Measurements from ENCODE around the gene DLG2. TPM values are rescaled to one million over a fixed set of nuclear protein-coding genes. Genes with fewer than 3 reads are reported as not detected.

Gene DLG2
- total and polyA plus RNA-seq, 2 donors (not counting 3 experiments of a cell fraction or from before 2014, with no cell fraction given): 0.15 to 1.1 TPM

DNA sequence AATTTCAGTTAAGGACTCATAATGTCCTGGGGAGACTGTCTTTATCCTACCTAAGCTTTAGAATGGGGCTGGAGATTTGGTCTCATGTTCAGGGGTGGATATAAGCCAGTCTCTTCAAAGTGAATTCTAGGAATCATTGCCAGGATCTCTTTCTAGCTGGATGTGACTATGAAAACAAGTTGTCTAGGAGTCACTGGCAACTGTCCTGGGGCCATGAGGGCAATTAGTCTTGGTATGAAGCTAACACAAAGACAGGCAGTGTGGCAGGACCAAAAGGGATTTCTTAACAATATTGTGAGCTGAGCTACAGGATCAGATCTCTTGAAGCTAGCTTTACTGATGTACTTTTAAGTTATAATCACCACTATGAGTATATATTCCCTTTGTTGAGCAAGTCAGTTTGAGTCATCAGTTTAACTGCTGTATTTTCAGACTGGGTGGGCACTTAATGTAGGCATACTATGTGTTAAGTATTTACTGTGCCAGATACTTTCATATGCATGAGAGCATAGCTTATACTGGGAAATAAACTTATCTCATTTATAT lies 1951.0 kb downstream of the DLG2 start:
- Histone ChIP-seq H4K20me1 (replicated peaks; ENCODE audit: control insufficient read depth, extremely low read depth, insufficient read depth, low read length) (no peaks in the 10 kb centered on the region), H3K4me1 (ENCODE audit: control insufficient read depth, extremely low read depth, insufficient read depth, low read length) (no peaks in the 10 kb centered on the region), H3K9me3 (replicated peaks; ENCODE audit: control insufficient read depth, insufficient read depth, low read length) (no peaks in the 10 kb centered on the region), H3K36me3 (ENCODE audit: control insufficient read depth in 2 of 2, extremely low read depth in 1 of 2, insufficient read depth in 2 of 2, low read length in 2 of 2) (no peaks in the 10 kb centered on the region), H3K27me3 (ENCODE audit: control insufficient read depth in 2 of 2, insufficient read depth in 2 of 2, low read length in 2 of 2) (no peaks in the 10 kb centered on the region), H3K27ac (ENCODE audit: insufficient read depth, low read depth, low read length) (no peak overlapping the region), H3K9me1 (replicated peaks; ENCODE audit: control insufficient read depth, extremely low read depth, insufficient read depth, low read length) (no peaks in the 10 kb centered on the region), H2AFZ (ENCODE audit: low read depth, low read length) (no peak overlapping the region), H3K4me2 (ENCODE audit: insufficient read depth, low read length) (no peak overlapping the region), H3K79me2 (ENCODE audit: control insufficient read depth, insufficient read depth, low read length) (no peaks in the 10 kb centered on the region), H3K9ac (replicated peaks; ENCODE audit: extremely low read depth, insufficient read depth, low read length) (no peak overlapping the region), H3K4me3 (replicated peaks in 1 of 3; ENCODE audit: insufficient read depth in 1 of 3, low read depth in 1 of 3, low read length in 3 of 3) (no peak overlapping the region)
- BruUV-seq (replicated peaks): no TSS peak
- DNase-seq (ENCODE audit: low read depth, low spot score) (no peak), FAIRE-seq (no peak)
- ChIA-PET CTCF (no interaction called here), POLR2A (no interaction called here)
- intact Hi-C loops (cut with micrococcal nuclease): no loop called here
- dilution Hi-C loops (cut with MboI; ENCODE audit: extremely low pct_ligation_motif_present, low sequenced_read_pairs): no loop called here
- TF ChIP-seq, protein P1, sequence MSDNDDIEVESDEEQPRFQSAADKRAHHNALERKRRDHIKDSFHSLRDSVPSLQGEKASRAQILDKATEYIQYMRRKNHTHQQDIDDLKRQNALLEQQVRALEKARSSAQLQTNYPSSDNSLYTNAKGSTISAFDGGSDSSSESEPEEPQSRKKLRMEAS (IDR thresholded peaks at IDR 0.05; ENCODE audit: insufficient read depth, insufficient read length): no peak
- TF ChIP-seq POLR2A (IDR thresholded peaks at IDR 0.05; ENCODE audit: low read depth, low read length): no peak
- no peak for TF ChIP-seq JUN (IDR thresholded peaks at IDR 0.05; ENCODE audit: borderline replicate concordance, insufficient read depth, insufficient read length, low read depth)

DNA sequence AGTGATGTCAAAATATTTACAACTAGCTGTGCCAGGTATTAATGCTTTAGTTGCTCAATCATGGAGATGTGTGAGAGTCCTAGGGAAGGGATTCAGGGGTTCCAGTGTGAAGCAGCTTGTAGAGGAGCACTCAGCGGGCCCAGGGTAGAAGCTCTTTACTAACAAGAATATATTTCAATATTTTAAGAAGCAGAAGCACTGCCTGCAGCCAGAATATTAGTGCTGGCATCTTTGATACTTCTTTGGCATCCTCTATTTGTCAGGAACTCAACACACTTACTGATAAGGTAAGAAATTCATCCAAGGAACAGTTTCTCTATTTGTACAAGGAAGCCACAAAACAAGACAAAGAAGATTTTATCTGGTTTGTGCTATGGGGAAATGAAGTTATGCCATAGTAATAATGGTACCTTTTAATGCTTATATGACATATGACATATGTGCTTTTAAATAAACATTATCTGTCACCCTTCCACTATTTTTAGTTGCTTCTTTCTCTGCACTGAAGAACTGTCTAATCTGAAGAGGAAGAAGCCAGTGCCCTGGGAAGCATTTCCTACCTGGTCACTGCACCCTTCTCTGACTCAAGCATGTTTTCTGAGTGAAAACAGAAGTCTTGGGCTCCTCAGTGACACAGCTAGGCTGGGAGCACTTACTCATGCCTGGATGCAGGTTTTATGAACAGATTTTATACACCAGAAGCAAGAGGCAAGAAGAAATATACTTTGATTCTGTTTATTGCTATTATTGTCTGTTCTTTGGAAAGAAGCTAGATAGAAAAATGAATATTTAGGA lies 1952.8 kb downstream of the DLG2 start:
- H3K4me1 ChIP-seq (ENCODE audit: control insufficient read depth, extremely low read depth, insufficient read depth, low read length): no peaks in the 10 kb centered on the region
- POLR2A ChIA-PET: no interaction called here
- no peak overlapping the region for H2AFZ ChIP-seq (ENCODE audit: low read depth, low read length)
- no peak overlapping the region for H3K4me3 ChIP-seq (replicated peaks in 1 of 3; ENCODE audit: insufficient read depth in 1 of 3, low read depth in 1 of 3, low read length in 3 of 3)
- no peaks in the 10 kb centered on the region for H3K9me3 ChIP-seq (replicated peaks; ENCODE audit: control insufficient read depth, insufficient read depth, low read length)
- H4K20me1 ChIP-seq (replicated peaks; ENCODE audit: control insufficient read depth, extremely low read depth, insufficient read depth, low read length): no peaks in the 10 kb centered on the region
- H3K27ac ChIP-seq (ENCODE audit: insufficient read depth, low read depth, low read length): no peak overlapping the region
- H3K79me2 ChIP-seq (ENCODE audit: control insufficient read depth, insufficient read depth, low read length): no peaks in the 10 kb centered on the region
- intact Hi-C loops (cut with micrococcal nuclease): no loop called here
- H3K4me2 ChIP-seq (ENCODE audit: insufficient read depth, low read length): no peak overlapping the region
- TF ChIP-seq, protein P2, sequence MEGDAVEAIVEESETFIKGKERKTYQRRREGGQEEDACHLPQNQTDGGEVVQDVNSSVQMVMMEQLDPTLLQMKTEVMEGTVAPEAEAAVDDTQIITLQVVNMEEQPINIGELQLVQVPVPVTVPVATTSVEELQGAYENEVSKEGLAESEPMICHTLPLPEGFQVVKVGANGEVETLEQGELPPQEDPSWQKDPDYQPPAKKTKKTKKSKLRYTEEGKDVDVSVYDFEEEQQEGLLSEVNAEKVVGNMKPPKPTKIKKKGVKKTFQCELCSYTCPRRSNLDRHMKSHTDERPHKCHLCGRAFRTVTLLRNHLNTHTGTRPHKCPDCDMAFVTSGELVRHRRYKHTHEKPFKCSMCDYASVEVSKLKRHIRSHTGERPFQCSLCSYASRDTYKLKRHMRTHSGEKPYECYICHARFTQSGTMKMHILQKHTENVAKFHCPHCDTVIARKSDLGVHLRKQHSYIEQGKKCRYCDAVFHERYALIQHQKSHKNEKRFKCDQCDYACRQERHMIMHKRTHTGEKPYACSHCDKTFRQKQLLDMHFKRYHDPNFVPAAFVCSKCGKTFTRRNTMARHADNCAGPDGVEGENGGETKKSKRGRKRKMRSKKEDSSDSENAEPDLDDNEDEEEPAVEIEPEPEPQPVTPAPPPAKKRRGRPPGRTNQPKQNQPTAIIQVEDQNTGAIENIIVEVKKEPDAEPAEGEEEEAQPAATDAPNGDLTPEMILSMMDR (IDR thresholded peaks at IDR 0.05; ENCODE audit: extremely low read depth in 1 of 2, insufficient read depth in 1 of 2, low read depth in 1 of 2, low read length in 2 of 2): no peak
- TF ChIP-seq JUN (IDR thresholded peaks at IDR 0.05; ENCODE audit: borderline replicate concordance, insufficient read depth, insufficient read length, low read depth) (no peak), POLR2A (IDR thresholded peaks at IDR 0.05; ENCODE audit: low read depth, low read length) (no peak), FOS (IDR thresholded peaks at IDR 0.05; ENCODE audit: borderline replicate concordance, insufficient read depth, low read length) (no peak), GATA2 (IDR thresholded peaks at IDR 0.05; ENCODE audit: insufficient read depth, insufficient read length, low read depth, low read length) (no peak), MYC (IDR thresholded peaks at IDR 0.05; ENCODE audit: low read depth, low read length) (no peak), POLR2AphosphoS5 (IDR thresholded peaks at IDR 0.05; ENCODE audit: insufficient read depth, low read depth, low read length) (no peak), EZH2 (IDR thresholded peaks at IDR 0.05; ENCODE audit: borderline replicate concordance, low read depth, low read length, severe bottlenecking) (no peak)
- TF ChIP-seq, protein P1 (IDR thresholded peaks at IDR 0.05; ENCODE audit: insufficient read depth, insufficient read length): no peak
- BruUV-seq (replicated peaks): no TSS peak
- CTCF ChIA-PET: no interaction called here
- no peak for DNase-seq (ENCODE audit: low read depth, low spot score)
- H3K27me3 ChIP-seq (ENCODE audit: control insufficient read depth in 2 of 2, insufficient read depth in 2 of 2, low read length in 2 of 2): no peaks in the 10 kb centered on the region
- no peaks in the 10 kb centered on the region for H3K9me1 ChIP-seq (replicated peaks; ENCODE audit: control insufficient read depth, extremely low read depth, insufficient read depth, low read length)
- H3K36me3 ChIP-seq (ENCODE audit: control insufficient read depth in 2 of 2, extremely low read depth in 1 of 2, insufficient read depth in 2 of 2, low read length in 2 of 2): no peaks in the 10 kb centered on the region
- no peak for FAIRE-seq
- dilution Hi-C loops (cut with MboI; ENCODE audit: extremely low pct_ligation_motif_present, low sequenced_read_pairs): no loop called here
- no peak overlapping the region for H3K9ac ChIP-seq (replicated peaks; ENCODE audit: extremely low read depth, insufficient read depth, low read length)
